Fibroblast of pulmonary artery (primary cell): Measurements from ENCODE around the gene RIMKLB.
"Not testable (repeated sequence)": the region's sequence is repeated elsewhere in the genome, so short reads cannot be mapped to it uniquely, and the experiment has no call there.

Experiments used
- DNase-seq: peaks from one replicate; pipeline ENCODE4 v3.0.0-alpha.2; 2010; ENCODE audit warnings: low read depth
- H3K4me3 ChIP-seq: replicated peaks from 2 replicates; pipeline ENCODE4 v1.5.1; 2011; ENCODE audit warnings: low read depth, mild to moderate bottlenecking, control low read depth, low read length, moderate library complexity
- CTCF ChIP-seq: IDR thresholded peaks from 2 replicates; pipeline ENCODE4 v1.5.1; 2011; ENCODE audit warnings: mild to moderate bottlenecking, control low read depth, low read length, inconsistent platforms; ENCODE audit errors: missing control alignments

The RIMKLB gene

GRCh38 chr12:8784290-8784888 is 86.6 kb downstream of the RIMKLB start:
- TF ChIP-seq CTCF, result no peak
- peak; percentile 4 for DNase-seq
- no peak overlapping the region for H3K4me3 ChIP-seq

- DNase-seq, result no peak
- H3K4me3 ChIP-seq, result no peak overlapping the region
- TF ChIP-seq CTCF, result no peak
Measured at GRCh38 chr12:8785499-8785898, 87.7 kb downstream of the RIMKLB start.

- not testable (repeated sequence) for DNase-seq, H3K4me3 ChIP-seq
Measured at GRCh38 chr12:8787206-8787605, 89.4 kb downstream of the RIMKLB start.

DNA sequence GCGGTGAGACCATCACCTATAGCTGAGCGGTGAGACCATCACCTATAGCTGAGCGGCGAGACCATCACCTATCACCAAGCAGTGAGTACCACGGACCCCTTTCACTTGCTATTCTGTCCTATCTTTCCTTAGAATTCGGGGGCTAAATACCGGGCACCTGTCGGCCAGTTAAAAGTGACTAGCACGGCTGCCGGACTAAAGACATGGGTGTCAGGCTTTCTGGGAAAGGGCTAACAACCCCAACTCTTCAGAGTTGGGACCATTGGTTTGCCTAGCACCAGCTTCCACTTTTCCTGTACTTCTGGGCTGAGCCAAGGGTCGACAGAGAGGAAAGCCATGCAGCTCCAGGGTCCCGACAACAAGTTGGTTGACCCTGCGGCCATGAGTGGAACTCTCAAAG is 90.9 kb downstream of the RIMKLB start:
- DNase-seq, H3K4me3 ChIP-seq: not testable (repeated sequence)

DNA sequence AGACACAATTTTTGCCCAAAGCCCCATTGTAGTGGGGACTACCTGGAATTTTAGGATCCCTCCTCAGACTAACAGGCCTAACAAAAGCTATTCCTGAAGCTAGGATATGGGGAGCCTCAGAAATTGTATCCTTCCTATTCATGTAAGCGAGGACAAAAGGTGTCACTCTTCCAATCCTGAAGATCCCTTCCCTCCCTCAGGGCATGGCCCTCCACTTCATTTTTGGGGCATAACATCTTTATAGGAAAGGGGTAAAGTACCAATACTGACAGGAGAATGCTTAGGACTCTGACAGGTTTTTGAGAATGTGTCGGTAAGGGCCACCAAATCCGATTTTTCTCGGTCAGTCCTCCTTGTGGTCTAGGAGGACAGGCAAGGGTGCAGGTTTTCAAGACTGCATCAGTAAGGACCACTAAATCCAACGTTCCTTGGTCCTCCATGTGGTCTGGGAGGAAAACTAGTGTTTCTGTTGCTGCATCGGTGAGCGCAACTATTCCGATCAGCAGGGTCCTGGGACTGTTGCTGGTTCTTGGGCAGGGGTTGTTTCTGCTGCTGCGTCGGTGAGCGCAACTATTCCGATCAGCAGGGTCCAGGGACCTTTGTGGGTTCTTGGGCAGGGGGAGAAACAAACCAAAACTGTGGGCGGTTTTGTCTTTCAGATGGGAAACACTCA is 91.7 kb downstream of the RIMKLB start:
- not testable (repeated sequence) for DNase-seq, H3K4me3 ChIP-seq

- peak; percentile 17 for DNase-seq
- H3K4me3 ChIP-seq, result not testable (repeated sequence)
Measured at GRCh38 chr12:8793226-8793625, 95.4 kb downstream of the RIMKLB start.

- not testable (repeated sequence) for H3K4me3 ChIP-seq, DNase-seq
Measured at GRCh38 chr12:8794611-8795010, 96.8 kb downstream of the RIMKLB start.

DNA sequence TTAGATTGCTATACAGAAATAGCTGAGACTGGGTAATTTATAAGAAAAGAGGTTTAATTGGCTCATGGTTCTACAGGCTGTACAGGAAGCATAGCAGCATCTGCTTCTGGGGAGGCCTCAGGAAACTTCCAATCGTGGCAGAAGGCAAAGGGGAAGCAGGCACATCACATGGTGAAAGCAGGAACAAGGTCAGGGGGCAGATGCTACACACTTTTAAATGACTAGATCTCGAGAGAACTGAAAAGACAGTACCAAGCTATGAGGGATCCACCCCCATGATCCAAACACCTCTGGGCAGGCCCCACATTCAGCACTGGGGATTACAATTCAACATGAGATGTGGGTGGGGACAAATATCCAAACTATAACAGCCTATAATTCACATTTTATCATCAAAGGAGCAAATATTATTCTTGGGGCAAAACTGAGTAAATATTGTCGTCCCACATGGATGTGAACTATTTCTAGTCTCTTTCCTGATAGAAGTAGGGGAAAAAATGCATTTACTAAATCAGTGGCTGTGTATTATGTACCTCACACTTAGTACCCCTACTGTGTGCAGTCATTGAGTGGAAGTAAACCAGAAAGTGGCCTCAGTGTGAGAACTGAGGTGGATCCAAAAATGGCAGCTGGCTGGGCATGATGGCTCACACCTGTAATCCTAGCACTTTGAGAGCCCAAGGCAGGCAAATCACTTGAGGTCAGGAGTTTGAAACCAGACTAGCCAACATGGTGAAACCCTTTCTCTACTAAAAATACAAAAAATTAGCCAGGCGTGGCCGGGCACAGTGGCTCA is 99.2 kb downstream of the RIMKLB start:
- DNase-seq, result no peak
- H3K4me3 ChIP-seq, result no peak overlapping the region
- no peak for TF ChIP-seq CTCF

DNA sequence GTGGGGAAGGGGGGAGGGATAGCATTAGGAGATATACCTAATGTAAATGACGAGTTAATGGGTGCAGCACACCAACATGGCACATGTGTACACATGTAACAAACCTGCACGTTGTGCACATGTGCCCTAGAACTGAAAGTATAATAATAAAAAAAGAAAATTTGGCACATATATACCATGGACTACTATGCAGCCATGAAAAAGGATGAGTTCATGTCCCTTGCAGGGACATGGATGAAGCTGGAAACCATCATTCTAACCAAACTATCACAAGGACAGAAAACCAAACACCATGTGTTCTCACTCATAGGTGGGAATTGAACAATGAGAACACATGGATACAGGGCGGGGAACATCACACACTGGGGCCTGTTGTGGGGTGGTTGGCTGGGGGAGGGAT is 103.4 kb downstream of the RIMKLB start:
- H3K4me3 ChIP-seq, result not testable (repeated sequence)

DNA sequence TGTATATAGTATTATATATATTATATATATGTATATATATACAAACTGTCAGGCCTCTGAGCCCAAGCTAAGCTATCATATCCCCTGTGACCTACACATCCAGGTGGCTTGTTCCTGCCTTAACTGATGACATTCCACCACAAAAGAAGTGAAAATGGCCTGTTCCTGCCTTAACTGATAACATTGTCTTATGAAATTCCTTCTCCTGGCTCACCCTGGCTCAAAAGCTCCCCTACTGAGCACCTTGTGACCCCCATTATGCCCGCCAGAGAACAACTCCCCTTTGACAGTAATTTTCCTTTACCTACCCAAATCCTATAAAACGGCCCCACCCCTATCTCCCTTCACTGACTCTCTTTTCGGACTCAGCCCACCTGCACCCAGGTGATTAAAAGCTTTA is 107.0 kb downstream of the RIMKLB start:
- H3K4me3 ChIP-seq, DNase-seq: not testable (repeated sequence)

More for the DNA sequence above, 103.4 kb downstream of the RIMKLB start:
- not testable (repeated sequence) for DNase-seq

- not testable (repeated sequence) for DNase-seq, H3K4me3 ChIP-seq
Measured at GRCh38 chr12:8805487-8805886, 107.7 kb downstream of the RIMKLB start.

DNA sequence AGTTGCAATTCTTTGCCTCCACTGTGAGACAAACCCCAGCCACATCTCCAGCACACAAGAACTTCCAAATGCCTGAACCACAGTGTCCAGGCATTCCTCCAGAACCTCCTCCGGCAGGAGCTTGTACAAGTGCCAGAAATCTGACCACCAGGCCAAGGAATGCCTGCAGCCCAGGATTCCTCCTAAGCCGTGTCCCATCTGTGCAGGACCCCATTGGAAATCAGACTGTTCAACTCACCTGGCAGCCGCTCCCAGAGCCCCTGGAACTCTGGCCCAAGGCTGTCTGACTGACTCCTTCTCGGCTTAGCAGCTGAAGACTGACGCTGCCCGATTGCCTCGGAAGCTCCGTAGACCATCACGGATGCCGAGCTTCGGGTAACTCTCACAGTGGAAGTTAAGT is 109.3 kb downstream of the RIMKLB start:
- not testable (repeated sequence) for DNase-seq, H3K4me3 ChIP-seq

DNA sequence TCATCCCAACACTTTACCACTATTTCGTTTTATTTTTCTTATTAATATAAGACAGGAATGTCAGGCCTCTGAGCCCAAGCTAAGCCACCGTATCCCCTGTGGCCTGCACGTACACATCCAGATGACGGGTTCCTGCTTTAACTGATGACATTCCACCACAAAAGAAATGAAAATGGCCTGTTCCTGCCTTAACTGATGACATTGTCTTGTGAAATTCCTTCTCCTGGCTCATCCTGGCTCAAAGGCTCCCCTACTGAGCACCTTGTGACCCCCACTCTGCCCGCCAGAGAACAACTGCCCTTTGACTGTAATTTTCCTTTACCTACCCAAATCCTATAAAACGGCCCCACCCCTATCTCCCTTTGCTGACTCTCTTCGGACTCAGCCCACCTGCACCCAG is 112.3 kb downstream of the RIMKLB start:
- H3K4me3 ChIP-seq, result not testable (repeated sequence)

More for the DNA sequence above, 112.3 kb downstream of the RIMKLB start:
- DNase-seq, result not testable (repeated sequence)
